B cell (primary cell): ENCODE data around the gene STPG3. TPM values are rescaled to one million over a fixed set of nuclear protein-coding genes. Genes with fewer than 3 reads are reported as not detected.

Source experiments
- ATAC-seq: fragments of 200-7000 bp; cut with Tn5 transposase; one replicate; pipeline ENCODE4 v1.10.0; 2021; ENCODE audit warnings: low read depth, mild to moderate bottlenecking, moderate number of reproducible peaks, moderate library complexity
- CTCF ChIA-PET: fragments of 350-600 bp; sonication (Branson Sonifier 250); formaldehyde crosslinking; loops from one replicate; lab custom pipeline; 2021; ENCODE audit warnings: antibody characterized with exemption, inconsistent platforms; lab: Charles Lee
- POLR2A ChIA-PET: fragments of 350-600 bp; sonication (Branson Sonifier 250); formaldehyde crosslinking; loops from one replicate; lab custom pipeline; 2021; ENCODE audit warnings: antibody characterized with exemption; lab: Charles Lee
- DNase-seq: peaks from one replicate; pipeline ENCODE4 v3.0.0; 2013
- H2AFZ ChIP-seq: 2 replicates; pipeline ENCODE4 v1.6.1; 2012; ENCODE audit warnings: mild to moderate bottlenecking, low read depth, low read length; ENCODE audit not compliant: insufficient read depth, poor library complexity, severe bottlenecking
- H3K27ac ChIP-seq, 2 donors: 1 replicate in 1 of 2; 2 replicates in 1 of 2; pipeline ENCODE4 v1.5.1; 2012 to 2013; ENCODE audit warnings: low read length in 2 of 2, mild to moderate bottlenecking in 2 of 2, moderate library complexity in 1 of 2
- H3K27me3 ChIP-seq, 4 experiments: fragments of 200-600 bp in 1 of 4; sonication (generic) in 1 of 4; replicated peaks in 1 of 4; 1 replicate in 2 of 4; 2 replicates in 2 of 4; pipeline versions ENCODE4 v1.6.1 to v1.7.0; 2013 to 2016; ENCODE audit warnings: low read length in 3 of 4, mild to moderate bottlenecking in 2 of 4, mixed read lengths in 1 of 4, moderate library complexity in 1 of 4; ENCODE audit not compliant: insufficient read depth in 4 of 4, control insufficient read depth in 3 of 4; ENCODE audit errors: control extremely low read depth in 1 of 4
- H3K36me3 ChIP-seq, 2 experiments: replicated peaks in 1 of 2; 1 replicate in 1 of 2; 2 replicates in 1 of 2; pipeline versions ENCODE4 v1.6.1 to v1.7.1; 2013; ENCODE audit warnings: low read length in 1 of 2; ENCODE audit not compliant: insufficient read depth in 2 of 2, control insufficient read depth in 1 of 2; ENCODE audit errors: control extremely low read depth in 1 of 2, extremely low read depth in 1 of 2
- H3K4me1 ChIP-seq, 2 donors: fragments of 200-600 bp in 1 of 2; sonication (generic) in 1 of 2; 1 replicate in 1 of 2; 2 replicates in 1 of 2; pipeline versions ENCODE4 v1.5.1 to v1.6.1; 2013 to 2017; ENCODE audit warnings: low read length in 2 of 2; ENCODE audit not compliant: control insufficient read depth in 2 of 2, insufficient read depth in 2 of 2
- H3K4me2 ChIP-seq: replicated peaks from 2 replicates; pipeline ENCODE3; 2012; ENCODE audit warnings: mild to moderate bottlenecking, low read depth, low read length; ENCODE audit not compliant: poor library complexity, severe bottlenecking
- H3K4me3 ChIP-seq, 5 experiments: fragments of 200-600 bp in 1 of 5; sonication (generic) in 1 of 5; 1 replicate in 3 of 5; 2 replicates in 2 of 5; pipeline versions ENCODE4 v1.5.1 to v1.7.0; 2011 to 2016; ENCODE audit warnings: low read length in 4 of 5, mild to moderate bottlenecking in 4 of 5, low read depth in 2 of 5, control low read depth in 1 of 5, moderate library complexity in 1 of 5; ENCODE audit not compliant: insufficient read depth in 1 of 5; ENCODE audit errors: control extremely low read depth in 1 of 5, extremely low read depth in 1 of 5
- H3K79me2 ChIP-seq: fragments of 200-600 bp; sonication (generic); one replicate; pipeline ENCODE4 v1.6.0; 2016; ENCODE audit warnings: low read length; ENCODE audit not compliant: control insufficient read depth, insufficient read depth
- H3K9ac ChIP-seq: fragments of 200-600 bp; sonication (generic); 2 replicates; pipeline ENCODE4 v1.6.1; 2017; ENCODE audit warnings: mild to moderate bottlenecking, low read length, moderate library complexity
- H3K9me3 ChIP-seq, 3 donors: one replicate each; pipeline versions ENCODE4 v1.6.1 to v1.7.1; 2013; ENCODE audit warnings: low read length in 2 of 3; ENCODE audit not compliant: control insufficient read depth in 2 of 3, insufficient read depth in 1 of 3; ENCODE audit errors: control extremely low read depth in 1 of 3
- H4K20me1 ChIP-seq: 2 replicates; pipeline ENCODE4 v1.6.0; 2012; ENCODE audit warnings: mild to moderate bottlenecking, low read length; ENCODE audit not compliant: insufficient read depth, control insufficient read depth, poor library complexity, severe bottlenecking
- H3K27ac Mint-ChIP-seq: one replicate; pipeline ENCODE4 v1.8.0; 2021; ENCODE audit warnings: mixed read lengths
- H3K27me3 Mint-ChIP-seq: one replicate; pipeline ENCODE4 v1.8.0; 2021; ENCODE audit warnings: mixed read lengths
- H3K4me1 Mint-ChIP-seq: one replicate; pipeline ENCODE4 v1.8.0; 2021; ENCODE audit warnings: mixed read lengths
- H3K4me3 Mint-ChIP-seq: one replicate; pipeline ENCODE4 v1.8.0; 2021; ENCODE audit warnings: mixed read lengths
- H3K9me3 Mint-ChIP-seq: one replicate; pipeline ENCODE4 v1.8.0; 2022; ENCODE audit warnings: mixed read lengths; ENCODE audit not compliant: insufficient read depth
- EZH2 ChIP-seq: IDR thresholded peaks from 2 replicates; pipeline ENCODE4 v1.6.1; 2012; ENCODE audit warnings: borderline replicate concordance, low read depth, mild to moderate bottlenecking, moderate library complexity, low read length; ENCODE audit not compliant: insufficient read depth, poor library complexity, severe bottlenecking
- WGBS: methylation state at CpG from one replicate; pipeline ENCODE4 v1.1.5; 2013; ENCODE audit warnings: missing lambda C conversion rate; ENCODE audit not compliant: insufficient coverage; 5-methylcytosine and 5-hydroxymethylcytosine counted together
- intact Hi-C: fragments of 100-400 bp; cut with micrococcal nuclease; formaldehyde crosslinking; loops from one replicate; pipeline ENCODE4 v1.10.0; 2022
- polyA plus RNA-seq: library from polyadenylated mRNA; depleted of rRNA; stranded (reverse); fragments of >200 nt; gene quantifications from 2 replicates; pipeline ENCODE4 v1.2.3, GENCODE V29; 2012
- total RNA-seq, 2 donors: library from RNA; stranded (reverse); fragments of 120-200 nt in 1 of 2; gene quantifications; 1 replicate in 1 of 2; 2 replicates in 1 of 2; pipeline versions ENCODE4 v1.2.3 to v1.2.4, GENCODE V29; 2013 to 2022
- TF ChIP-seq, protein P1 (sequence below): fragments of 200-600 bp; IDR thresholded peaks from one replicate; pipeline ENCODE4 v1.8.0; 2022; ENCODE audit warnings: antibody characterized with exemption, mild to moderate bottlenecking

STPG3 gene
- total and polyA plus RNA-seq, 2 donors (not counting 1 experiment from before 2014, with no cell fraction given), result not detected

DNA sequence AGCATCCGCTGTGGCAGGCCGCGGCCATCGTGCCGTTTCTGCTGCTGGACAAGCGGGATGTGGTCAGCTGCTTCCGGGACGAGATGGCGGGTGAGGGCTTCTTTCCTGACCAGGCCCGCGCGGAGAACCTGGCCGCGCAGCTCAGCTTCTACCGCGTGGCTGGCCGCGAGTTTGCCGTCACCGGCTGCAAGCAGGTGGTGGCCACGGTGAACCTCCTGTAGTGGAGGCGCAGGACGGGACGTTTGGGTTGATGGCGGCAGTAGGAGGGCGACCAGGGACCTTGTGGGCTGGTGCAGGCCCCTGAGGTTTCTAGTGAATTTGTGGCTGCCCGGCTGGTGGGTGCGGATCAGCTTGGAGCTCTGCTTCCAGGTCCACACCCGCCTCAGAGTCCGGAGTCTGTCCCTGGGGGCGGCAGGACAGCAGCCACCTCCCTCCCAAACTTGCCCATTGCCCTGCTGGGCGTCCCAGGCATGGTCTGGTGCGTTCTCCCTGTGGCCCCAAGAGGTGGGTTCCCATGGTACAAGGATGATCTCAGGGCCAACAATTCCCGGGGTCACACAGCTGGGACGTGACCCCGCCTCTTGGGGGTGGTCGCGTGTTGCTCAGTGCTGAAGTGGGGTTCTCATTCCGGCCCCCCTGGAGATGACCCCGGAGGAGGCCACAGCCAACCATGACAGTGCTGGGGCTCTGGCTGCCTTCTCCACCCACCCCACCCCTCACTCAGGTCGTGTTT, 28.8 kb downstream of the STPG3 start:
- peaks cover 31 to 56% of the 10 kb centered on the region in 2 donors for H3K4me1 ChIP-seq
- TF ChIP-seq, protein P1, sequence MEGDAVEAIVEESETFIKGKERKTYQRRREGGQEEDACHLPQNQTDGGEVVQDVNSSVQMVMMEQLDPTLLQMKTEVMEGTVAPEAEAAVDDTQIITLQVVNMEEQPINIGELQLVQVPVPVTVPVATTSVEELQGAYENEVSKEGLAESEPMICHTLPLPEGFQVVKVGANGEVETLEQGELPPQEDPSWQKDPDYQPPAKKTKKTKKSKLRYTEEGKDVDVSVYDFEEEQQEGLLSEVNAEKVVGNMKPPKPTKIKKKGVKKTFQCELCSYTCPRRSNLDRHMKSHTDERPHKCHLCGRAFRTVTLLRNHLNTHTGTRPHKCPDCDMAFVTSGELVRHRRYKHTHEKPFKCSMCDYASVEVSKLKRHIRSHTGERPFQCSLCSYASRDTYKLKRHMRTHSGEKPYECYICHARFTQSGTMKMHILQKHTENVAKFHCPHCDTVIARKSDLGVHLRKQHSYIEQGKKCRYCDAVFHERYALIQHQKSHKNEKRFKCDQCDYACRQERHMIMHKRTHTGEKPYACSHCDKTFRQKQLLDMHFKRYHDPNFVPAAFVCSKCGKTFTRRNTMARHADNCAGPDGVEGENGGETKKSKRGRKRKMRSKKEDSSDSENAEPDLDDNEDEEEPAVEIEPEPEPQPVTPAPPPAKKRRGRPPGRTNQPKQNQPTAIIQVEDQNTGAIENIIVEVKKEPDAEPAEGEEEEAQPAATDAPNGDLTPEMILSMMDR, result no peak
- TF ChIP-seq EZH2, result no peak
- DNase-seq, result peak; percentile 31
- peak overlapping the region; percentile 37 for H3K4me3 Mint-ChIP-seq
- no peaks in the 10 kb centered on the region for H3K9me3 ChIP-seq
- H3K36me3 ChIP-seq, result peaks cover 0 to 12% of the 10 kb centered on the region in 2 experiments
- no peak overlapping the region for H3K4me3 ChIP-seq
- peaks cover 18% of the 10 kb centered on the region for H3K79me2 ChIP-seq
- no peak for ATAC-seq
- peaks cover 42% of the 10 kb centered on the region for H3K4me1 Mint-ChIP-seq
- no peaks in the 10 kb centered on the region for H3K9me3 Mint-ChIP-seq
- no peak overlapping the region for H3K27ac ChIP-seq
- no peak overlapping the region for H2AFZ ChIP-seq
- 95% methylated on average over 39 of the region's 41 CpGs for WGBS
- H3K27ac Mint-ChIP-seq, result no peak overlapping the region
- H3K4me2 ChIP-seq, result peak overlapping the region; percentile 64
- ChIA-PET CTCF (interaction anchor here (1.1 to 1.2 kb wide), 2 partner anchors 11 to 43 kb away, joined by 3 to 4 read pairs; no protein-coding TSS in a partner anchor), POLR2A (interaction anchor here (1.0 to 1.3 kb wide), 2 partner anchors 12 to 39 kb away, joined by 3 to 4 read pairs; partner anchors contain the start of gene TUBB4B)
- intact Hi-C loops, result no loop called here
- no peak overlapping the region for H3K9ac ChIP-seq
- no peaks in the 10 kb centered on the region for H3K27me3 ChIP-seq
- H3K27me3 Mint-ChIP-seq, result no peaks in the 10 kb centered on the region
- H4K20me1 ChIP-seq, result peaks cover 25% of the 10 kb centered on the region
